Stimulated activated CD4-positive, alpha-beta T cell treated with anti-CD3 and anti-CD28 coated beads, Interleukin-15, amount 100 ng/mL, for 24 hours (primary cell): ENCODE results near the gene RAPSN.

ENCODE experiments used
- DNase-seq: peaks from one replicate; pipeline ENCODE4 v3.0.0-alpha.2; 2020

The RAPSN gene

DNA sequence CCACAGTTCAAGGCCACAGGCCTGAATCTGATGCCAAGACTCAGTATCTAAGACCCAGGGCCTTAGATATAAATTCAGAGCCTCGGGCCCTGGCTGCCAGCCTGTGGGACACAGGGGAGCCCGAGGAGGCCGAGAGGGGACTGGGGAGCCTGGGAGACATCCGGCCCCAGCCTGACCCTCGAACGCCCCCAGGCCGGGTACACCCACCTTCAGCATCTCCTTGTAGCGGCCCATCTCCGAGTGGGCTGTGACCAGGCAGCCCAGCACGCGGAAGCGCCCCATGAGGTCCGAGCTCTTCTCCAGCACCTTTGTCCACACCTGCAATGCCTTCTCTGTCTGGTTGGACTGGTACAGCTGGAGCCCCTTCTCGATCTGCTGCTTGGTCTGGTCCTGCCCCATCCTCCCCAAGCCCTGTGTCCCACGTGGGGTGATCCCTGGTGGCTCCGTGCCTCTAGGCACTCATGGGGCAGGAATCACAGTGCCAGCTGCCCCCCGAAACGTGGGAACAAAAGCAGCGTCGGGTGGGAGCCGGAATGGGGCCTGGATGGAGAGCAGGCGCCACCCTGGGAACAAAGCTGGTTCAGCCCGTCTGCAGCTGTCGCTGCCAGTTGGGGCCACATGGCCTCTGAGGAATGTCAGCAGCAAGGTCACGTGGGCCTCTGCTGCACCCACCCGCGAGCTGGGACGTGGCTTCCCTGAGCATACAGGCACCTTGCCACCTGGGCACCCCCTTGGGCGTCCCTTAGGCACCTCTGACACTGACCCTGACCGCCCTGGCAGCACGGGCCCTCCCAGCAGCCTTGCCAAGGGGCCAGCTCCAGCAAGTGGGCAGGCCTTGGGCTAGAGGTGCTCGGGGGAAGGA is at the start of gene RAPSN:
TSS of gene RAPSN (minus strand) at position 571 of the 862 bp plus-strand sequence. CDS start at position 399, 172 bp downstream.
- DNase-seq: no peak

GRCh38 chr11:47498149-47498548 is 49.2 kb upstream of the RAPSN start:
- no peak for DNase-seq

DNA sequence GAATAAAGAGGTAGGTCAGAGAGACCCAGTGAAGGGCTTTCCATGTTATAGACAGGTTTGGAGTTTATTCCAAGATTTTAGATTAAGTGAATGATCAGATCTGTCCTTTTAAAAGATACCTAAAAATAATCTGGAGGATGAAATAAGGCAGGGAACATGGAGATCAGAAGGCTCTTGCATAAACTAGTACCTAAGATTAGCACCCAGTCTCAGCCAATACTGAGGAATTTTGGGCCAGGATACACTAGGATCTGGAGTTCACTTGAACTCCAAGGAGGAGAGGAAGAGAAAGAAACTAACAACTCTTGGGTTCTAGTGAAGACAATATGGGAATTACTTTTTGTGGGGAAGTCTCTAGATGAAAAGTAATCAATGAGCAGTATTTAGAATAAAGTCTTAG is 47.9 kb upstream of the RAPSN start:
- DNase-seq: no peak

DNA sequence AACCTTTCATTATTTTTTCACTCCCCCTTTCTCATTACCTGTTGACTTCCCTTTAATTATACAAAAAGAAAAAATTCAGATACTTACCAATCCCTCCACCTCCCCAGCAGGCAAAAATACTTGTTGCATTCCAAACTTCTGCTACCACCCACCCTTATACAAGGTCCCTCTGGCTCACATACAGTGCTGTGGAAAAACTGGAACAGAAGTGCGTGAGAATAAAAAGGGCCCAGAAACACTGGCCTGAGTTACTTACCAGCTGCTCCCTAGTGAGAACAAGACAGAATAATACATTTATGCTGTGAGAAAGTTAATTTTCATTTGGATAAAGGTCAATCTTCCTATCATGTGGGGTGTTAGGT is 46.9 kb upstream of the RAPSN start:
- DNase-seq: no peak

DNA sequence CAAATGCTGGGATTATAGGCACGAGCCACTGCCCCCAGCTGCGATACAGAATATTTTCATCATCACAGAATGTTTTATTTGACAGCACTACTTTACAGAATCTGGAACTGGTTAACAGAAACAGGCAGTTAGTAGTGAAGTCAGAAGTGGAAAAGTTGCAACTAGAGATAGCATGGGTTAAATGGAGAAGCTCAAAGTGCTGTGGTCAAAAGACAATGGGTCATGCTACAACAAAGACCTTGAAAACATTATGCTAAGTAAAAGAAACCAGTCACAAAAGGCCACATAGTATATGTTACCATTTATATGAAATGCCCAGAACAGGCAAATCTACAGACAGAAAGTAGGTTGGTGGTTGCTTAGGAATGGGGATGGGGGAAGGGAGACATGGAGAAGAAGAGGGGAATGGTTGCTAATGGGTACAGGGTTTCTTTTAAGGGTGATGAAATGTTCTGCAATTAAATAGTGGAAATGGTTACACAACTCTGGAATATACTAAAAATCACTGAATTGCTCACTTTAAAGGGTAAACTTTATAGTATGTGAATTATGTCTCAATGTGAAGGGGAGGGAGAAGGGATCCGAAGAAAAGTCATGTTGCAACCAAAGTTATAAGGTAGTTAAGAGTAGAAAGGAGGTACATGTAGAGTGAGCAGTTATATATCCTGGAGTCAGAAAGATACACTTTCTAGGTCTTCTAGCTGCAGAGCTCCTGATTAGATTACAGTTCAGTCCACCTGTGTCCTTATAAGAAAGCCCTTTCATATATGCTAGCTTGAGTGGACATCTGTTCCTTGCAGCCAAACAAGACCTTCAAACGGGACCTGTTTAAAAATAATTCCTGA is 46.3 kb upstream of the RAPSN start:
- no peak for DNase-seq

GRCh38 chr11:47489395-47489755 is 40.4 kb upstream of the RAPSN start:
- DNase-seq: no peak

- DNase-seq: no peak
These were observed 39.9 kb upstream of the RAPSN start for GRCh38 chr11:47488674-47489394.

DNA sequence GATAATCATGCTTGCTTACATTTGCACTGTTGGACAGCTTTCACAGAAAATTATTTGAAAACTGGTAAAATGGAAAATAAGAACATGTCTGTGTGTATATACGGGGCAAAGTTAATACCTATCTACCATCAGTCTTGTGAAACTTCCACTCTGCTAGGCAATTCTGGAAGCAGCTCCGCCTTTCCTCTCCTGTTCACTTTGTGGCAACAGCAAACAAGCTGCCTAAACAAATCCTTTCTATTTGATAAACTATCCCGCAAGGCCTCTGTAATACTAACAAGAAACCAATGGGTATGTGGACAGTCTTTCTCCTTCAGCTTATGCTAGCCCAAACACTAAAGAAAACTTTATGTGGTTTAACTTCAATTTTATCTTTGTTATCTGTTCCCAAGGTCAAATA is 39.2 kb upstream of the RAPSN start:
- no peak for DNase-seq

DNA sequence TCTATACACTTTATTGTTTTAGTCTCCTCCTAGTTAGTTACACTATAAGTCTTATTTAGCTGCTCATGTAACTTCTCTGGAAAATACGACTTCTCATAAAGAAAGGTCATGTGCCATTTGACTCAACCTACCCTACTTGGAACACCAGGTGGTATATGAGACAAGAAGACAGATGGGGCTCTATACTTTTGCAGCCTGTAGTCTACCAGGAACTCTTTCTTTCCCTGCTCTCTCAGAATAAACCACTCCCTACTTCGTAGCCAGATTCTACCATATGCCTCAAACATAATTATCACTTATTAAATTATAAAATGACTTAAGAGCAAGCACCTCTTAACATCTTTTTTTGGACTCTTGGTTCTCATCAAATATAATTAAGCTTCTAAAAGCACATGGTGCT is 38.5 kb upstream of the RAPSN start:
- DNase-seq: no peak

DNA sequence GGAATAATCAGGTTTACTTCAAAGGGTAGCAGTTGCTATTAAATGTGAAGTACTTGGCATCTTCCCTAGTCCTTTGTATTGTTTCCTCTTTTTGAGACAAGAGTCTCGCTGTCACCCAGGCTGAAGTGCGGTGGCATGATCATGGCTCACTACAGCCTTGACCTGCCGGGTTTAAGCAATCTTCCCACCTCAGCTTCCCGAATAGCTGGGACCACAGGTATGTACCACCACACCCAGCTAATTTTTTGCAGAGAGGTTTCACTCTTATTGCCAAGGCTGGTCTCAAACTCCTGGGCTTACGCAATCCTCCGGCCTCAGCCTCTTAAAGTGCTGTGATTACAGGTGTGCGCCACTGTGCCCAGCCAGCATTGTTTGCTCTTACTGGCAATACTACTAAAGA is 36.2 kb upstream of the RAPSN start:
- DNase-seq: no peak

DNA sequence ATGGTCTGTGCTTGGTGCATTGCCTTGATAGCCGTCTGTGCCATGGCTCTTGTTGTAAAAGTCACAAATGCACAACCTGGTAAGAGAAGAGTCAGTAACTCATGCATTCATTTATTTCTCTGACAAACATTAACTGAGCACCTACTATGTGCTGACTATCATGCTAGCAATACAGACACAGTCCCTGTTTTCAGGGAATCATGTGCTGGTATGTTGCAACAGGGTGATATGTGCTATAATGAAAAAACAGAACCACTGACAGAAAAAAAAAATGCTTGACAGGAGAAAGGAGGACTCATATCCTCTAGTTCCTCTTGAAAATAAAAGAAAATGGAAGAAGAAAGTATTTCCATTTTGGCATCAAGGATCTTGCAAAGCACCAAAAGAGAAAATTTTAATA is 34.5 kb upstream of the RAPSN start:
- no peak for DNase-seq

DNA sequence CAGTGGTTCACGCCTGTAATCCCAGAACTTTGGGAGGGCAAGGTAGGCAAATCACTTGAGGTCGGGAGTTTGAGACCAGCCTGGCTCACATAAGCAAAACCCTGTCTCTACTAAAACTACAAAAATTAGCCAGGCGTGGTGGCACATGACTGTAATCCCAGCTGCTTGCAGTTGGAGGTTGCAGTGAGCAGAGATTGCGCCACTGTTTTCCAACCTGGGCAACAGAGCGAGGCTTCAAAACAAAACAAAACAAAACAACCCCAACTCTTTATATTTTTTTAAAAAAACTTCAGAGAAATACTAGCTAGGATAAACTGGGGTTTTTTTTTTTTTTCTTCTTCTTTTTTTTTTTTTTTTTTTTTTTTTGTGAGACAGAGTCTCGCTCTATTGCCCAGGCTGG is 31.8 kb upstream of the RAPSN start:
- no peak for DNase-seq

DNA sequence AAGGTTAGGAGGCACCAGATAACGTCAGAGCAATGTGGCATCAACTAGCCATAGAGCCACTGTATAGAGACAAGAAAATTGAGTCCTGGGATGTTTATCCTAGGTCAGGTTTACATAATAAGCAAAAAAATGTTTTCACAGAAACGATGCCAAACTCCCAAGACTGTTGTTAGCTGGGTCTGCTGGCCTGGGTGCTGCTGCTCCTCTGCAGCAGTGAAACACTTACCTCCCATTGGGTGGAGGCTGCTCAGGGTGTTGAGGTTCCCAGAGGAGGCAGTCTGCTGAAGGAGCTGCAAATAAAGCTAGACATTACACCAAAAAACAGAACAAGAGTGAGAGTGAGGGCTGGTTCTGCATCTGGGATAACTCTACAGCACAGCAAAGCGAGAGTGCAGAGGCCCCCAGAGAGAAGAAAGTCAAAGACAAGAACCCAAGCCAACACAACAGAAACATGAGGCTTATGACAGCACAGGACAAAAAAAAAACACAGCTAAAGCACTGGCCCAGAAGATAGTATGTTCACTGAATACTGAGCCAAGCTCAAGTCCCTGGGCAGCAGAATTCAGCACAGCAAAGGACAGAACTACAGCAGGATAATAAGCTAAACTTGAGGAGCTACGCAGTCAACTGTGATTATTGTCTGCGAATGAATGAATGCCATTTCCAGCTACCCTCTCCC is 29.9 kb upstream of the RAPSN start:
- DNase-seq: no peak

DNA sequence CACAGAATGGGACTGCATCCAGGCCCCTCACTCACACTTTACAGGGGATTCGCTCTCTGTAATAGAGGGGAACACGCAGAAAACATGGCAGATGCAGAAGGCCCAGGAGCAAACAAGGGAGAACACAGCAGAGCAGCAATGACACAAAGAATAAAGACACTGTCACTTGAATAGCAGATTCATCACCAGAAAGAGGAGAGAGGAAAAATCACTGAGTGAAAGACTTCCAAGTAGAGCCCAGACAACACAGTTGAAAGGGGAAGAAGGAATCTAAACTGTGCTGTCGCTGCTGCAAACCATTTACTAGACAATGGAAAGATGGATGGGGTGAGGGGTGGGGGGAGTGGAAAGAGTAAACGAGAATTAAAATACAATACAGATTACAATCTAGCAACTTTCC is 28.8 kb upstream of the RAPSN start:
- DNase-seq: no peak

- DNase-seq: peak; percentile 25
These were observed 28.4 kb upstream of the RAPSN start for GRCh38 chr11:47477323-47477722.

- no peak for DNase-seq
These were observed 21.7 kb upstream of the RAPSN start for GRCh38 chr11:47470671-47471070.

DNA sequence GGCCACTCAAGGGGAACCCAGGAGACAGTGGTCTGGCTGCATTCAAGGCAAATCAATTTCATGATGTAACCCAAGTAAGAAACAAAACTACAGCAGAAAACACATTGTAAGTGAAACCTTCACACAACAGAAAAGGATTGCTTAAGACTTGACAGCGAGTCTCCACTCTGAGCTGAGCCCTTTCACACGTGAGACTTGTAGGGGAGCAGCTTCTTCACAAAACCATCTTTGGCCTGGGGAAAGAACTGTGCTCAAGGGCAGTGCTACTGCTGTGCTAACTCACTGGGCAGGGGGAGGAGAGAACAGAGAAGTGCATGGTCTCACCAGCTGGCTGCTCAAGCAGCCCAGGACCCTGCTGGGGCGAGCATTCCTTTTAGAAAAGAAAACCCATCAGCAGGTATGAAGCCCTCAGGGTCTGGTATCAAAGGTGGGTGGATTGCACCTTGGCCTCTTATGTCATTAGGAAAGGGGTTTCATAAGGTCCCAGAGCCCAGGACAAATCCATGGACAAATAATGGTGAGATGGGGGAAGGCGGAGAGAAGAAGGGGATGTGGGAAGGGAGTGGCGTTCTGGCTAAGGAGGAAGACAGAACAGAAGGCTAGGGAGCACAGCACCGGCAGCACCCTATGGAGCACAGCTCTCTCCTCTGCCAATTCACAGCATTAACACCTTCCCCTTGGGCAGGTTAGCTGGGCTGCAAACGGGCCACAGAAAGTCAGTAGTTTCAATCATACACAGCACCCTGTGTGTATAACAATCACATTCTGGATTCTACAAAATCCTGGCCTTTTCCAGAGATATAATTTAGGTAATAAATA is 20.6 kb upstream of the RAPSN start:
- no peak for DNase-seq

DNA sequence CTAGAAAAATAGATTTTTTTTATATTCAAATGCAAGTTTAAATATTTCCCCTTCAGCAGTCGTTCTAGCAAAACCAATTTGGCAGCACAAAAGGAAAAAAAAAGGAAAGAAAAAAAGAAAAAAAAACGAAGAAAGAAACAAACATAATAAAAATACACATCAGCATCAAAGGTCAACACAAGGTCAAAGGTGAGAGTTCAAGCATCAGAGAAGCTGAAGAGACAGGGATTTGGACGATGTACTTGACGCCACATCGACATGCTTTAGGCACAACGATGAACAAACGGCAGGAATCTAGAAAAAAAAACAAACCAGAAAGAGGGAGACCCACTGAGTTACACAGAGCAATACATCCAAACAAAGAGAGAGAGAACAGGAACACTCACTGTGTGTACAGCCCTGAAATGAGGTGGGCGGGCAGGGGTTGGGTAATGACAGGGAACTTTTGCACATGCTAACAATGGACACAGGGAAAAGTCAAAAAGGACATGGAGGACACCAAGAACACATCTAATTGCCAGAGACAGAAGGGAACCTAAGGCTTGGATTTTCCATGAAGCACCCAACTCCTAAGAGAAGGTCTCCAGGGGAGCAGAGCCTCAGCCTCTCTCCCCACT is 19.8 kb upstream of the RAPSN start:
- DNase-seq: no peak

DNA sequence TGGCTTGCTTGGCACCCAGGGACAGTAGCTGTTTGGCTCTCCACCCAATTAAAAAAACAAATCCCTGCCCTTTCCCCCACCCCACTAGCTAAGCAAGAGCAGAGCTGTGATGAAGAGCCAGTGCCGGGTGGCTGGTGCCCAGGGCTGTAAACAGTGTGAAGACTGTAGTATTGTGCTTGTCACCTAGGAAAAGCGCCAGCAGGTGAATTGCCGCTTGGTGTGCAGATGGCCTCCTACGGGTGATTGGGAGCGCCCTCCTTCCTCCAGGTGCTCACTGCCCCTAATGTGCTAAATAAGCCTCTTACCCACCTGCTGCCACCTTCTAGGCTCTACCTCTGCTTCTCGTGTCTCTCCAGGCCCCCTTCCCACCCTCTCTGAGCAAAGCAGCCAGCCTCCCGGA is 18.4 kb upstream of the RAPSN start:
- no peak for DNase-seq

DNA sequence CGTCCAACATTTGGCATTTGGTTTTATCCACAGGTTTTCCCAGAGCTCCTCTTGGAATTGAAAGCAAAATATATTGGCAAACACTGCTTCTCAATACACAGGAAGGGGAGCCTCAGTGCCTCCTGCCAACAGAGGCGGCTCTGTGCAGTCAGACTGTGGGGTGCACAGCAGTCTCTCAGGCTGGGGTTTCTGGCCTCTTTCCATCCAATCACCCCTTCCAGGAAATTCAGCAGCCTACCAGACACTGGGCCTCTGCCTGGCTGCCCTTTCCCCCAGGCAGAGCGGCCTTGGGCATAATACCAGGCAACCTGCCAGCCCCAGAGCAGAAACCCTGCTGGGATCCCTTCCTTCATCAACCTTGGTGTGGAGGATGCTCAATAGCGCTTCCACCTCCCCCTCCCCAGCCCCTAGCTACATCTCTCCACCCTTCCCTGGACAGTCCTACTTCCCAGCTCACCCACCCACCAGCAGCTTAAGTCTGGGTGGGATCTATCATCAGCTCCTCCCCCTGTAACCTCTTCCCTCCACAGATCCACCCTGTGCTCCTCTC is 17.8 kb upstream of the RAPSN start:
- DNase-seq: no peak

- DNase-seq: no peak
These were observed 17.3 kb upstream of the RAPSN start for GRCh38 chr11:47466201-47466600.
